OCI-LY1 (cell line): ENCODE data around the gene ZNF576.

Source experiments
- H2AFZ ChIP-seq: fragments of 200-600 bp; sonication (generic), shearing (Covaris generic); 2 replicates; pipeline ENCODE4 v1.6.0; 2014; ENCODE audit warnings: antibody characterized with exemption, mild to moderate bottlenecking, low read length
- H3F3A ChIP-seq: fragments of 200-600 bp; sonication (generic), shearing (Covaris generic); 2 replicates; pipeline ENCODE4 v1.6.0; 2014; ENCODE audit warnings: mild to moderate bottlenecking, antibody characterized with exemption, low read length, moderate library complexity; ENCODE audit not compliant: insufficient read depth
- H3K27ac ChIP-seq: fragments of 200-600 bp; sonication (generic); 2 replicates; pipeline ENCODE4 v1.5.1; 2014; ENCODE audit warnings: low read length, mixed run types, mild to moderate bottlenecking, low read depth; ENCODE audit not compliant: poor library complexity, severe bottlenecking
- H3K27me3 ChIP-seq: fragments of 200-600 bp; sonication (generic); 2 replicates; pipeline ENCODE4 v1.6.0; 2014; ENCODE audit warnings: antibody characterized with exemption, mild to moderate bottlenecking, low read length, moderate library complexity; ENCODE audit not compliant: insufficient read depth
- H3K36me3 ChIP-seq: fragments of 200-600 bp; sonication (generic); 2 replicates; pipeline ENCODE4 v1.6.1; 2014; ENCODE audit warnings: mild to moderate bottlenecking, antibody characterized with exemption, low read length, moderate library complexity, mixed read lengths; ENCODE audit not compliant: insufficient read depth
- H3K4me1 ChIP-seq: fragments of 200-600 bp; sonication (generic); 2 replicates; pipeline ENCODE4 v1.5.1; 2014; ENCODE audit warnings: mild to moderate bottlenecking, low read length, moderate library complexity; ENCODE audit not compliant: insufficient read depth, severe bottlenecking
- H3K4me2 ChIP-seq: fragments of 200-600 bp; sonication (generic), shearing (Covaris generic); 2 replicates; pipeline ENCODE4 v1.6.1; 2014; ENCODE audit warnings: low read length
- H3K4me3 ChIP-seq: fragments of 200-600 bp; sonication (generic); 2 replicates; pipeline ENCODE4 v1.5.1; 2014; ENCODE audit warnings: low read length, low read depth, mild to moderate bottlenecking, mixed read lengths; ENCODE audit not compliant: poor library complexity, severe bottlenecking
- H3K79me2 ChIP-seq: fragments of 200-600 bp; shearing (Covaris generic); 2 replicates; pipeline ENCODE4 v1.6.1; 2016; ENCODE audit warnings: mixed run types, low read length, mixed read lengths; ENCODE audit not compliant: insufficient read depth
- H3K9ac ChIP-seq: fragments of 200-600 bp; sonication (generic), shearing (Covaris generic); 2 replicates; pipeline ENCODE4 v1.6.1; 2014; ENCODE audit warnings: mild to moderate bottlenecking, low read length, mixed read lengths
- H3K9me2 ChIP-seq: fragments of 200-600 bp; sonication (generic), shearing (Covaris generic); 2 replicates; pipeline ENCODE4 v1.6.1; 2014; ENCODE audit warnings: low read depth, mild to moderate bottlenecking, low read length, mixed read lengths
- H3K9me3 ChIP-seq: fragments of 200-600 bp; shearing (Covaris generic); 2 replicates; pipeline ENCODE4 v1.6.1; 2014; ENCODE audit warnings: low read length, mixed read lengths
- H4K20me1 ChIP-seq: fragments of 200-600 bp; sonication (generic), shearing (Covaris generic); 2 replicates; pipeline ENCODE4 v1.6.0; 2016; ENCODE audit warnings: mild to moderate bottlenecking, low read length; ENCODE audit not compliant: insufficient read depth
- EZH2 ChIP-seq: fragments of 200-600 bp; sonication (generic), shearing (Covaris generic); IDR thresholded peaks from 2 replicates; pipeline ENCODE4 v1.8.0; 2017; ENCODE audit warnings: borderline replicate concordance, mixed run types, mild to moderate bottlenecking, antibody characterized with exemption, low read length, moderate library complexity, mixed read lengths
- TF ChIP-seq, protein P1 (sequence below): fragments of 200-600 bp; sonication (generic), shearing (Covaris generic); IDR thresholded peaks from 2 replicates; pipeline ENCODE4 v1.5.1; 2017; ENCODE audit warnings: mild to moderate bottlenecking, antibody characterized with exemption, low read length, moderate library complexity, mixed read lengths

Gene ZNF576

DNA sequence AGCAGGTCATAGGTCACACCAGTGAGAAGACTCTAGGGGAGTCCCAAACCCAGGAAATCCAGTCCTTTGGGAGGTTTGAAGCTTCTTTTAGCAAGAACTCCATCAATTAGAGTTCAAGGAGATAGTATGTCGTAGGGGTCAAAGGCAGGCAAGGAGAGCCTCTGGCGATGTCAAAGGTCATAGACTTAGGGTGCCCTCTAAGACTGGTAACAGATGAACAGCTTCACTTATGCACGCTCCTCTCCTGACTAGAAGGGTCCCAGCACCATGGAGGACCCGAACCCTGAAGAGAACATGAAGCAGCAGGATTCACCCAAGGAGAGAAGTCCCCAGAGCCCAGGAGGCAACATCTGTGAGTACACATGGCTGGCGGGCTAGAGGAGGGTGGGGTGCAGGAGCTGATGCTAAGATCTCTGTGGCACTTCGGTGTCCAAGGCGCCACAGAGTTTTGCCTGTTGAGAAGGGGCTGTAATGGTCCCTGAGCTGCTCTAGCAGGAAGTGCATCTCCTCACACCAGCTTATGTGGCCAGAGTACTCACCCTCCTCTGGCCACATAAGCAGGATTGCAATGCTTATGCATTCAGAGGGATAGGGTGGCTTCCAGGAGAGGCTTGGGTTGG is 557 bp downstream of the ZNF576 start:
- H3K36me3 ChIP-seq = peaks cover 39% of the 10 kb centered on the region
- H3K4me3 ChIP-seq = peak overlapping the region; percentile 94
- peak overlapping the region; percentile 77 for H3K27ac ChIP-seq
- peak overlapping the region; percentile 100 for H3K4me2 ChIP-seq
- no peaks in the 10 kb centered on the region for H3K27me3 ChIP-seq
- no peak overlapping the region for H2AFZ ChIP-seq
- H3K4me1 ChIP-seq = peaks cover 25% of the 10 kb centered on the region
- no peaks in the 10 kb centered on the region for H3K9me2 ChIP-seq
- TF ChIP-seq, protein P1, sequence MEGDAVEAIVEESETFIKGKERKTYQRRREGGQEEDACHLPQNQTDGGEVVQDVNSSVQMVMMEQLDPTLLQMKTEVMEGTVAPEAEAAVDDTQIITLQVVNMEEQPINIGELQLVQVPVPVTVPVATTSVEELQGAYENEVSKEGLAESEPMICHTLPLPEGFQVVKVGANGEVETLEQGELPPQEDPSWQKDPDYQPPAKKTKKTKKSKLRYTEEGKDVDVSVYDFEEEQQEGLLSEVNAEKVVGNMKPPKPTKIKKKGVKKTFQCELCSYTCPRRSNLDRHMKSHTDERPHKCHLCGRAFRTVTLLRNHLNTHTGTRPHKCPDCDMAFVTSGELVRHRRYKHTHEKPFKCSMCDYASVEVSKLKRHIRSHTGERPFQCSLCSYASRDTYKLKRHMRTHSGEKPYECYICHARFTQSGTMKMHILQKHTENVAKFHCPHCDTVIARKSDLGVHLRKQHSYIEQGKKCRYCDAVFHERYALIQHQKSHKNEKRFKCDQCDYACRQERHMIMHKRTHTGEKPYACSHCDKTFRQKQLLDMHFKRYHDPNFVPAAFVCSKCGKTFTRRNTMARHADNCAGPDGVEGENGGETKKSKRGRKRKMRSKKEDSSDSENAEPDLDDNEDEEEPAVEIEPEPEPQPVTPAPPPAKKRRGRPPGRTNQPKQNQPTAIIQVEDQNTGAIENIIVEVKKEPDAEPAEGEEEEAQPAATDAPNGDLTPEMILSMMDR = no peak
- no peak for TF ChIP-seq EZH2
- peaks cover 15% of the 10 kb centered on the region for H3K79me2 ChIP-seq
- no peaks in the 10 kb centered on the region for H3K9me3 ChIP-seq
- peak overlapping the region; percentile 94 for H3K9ac ChIP-seq
- H4K20me1 ChIP-seq = no peaks in the 10 kb centered on the region
- no peaks in the 10 kb centered on the region for H3F3A ChIP-seq

DNA sequence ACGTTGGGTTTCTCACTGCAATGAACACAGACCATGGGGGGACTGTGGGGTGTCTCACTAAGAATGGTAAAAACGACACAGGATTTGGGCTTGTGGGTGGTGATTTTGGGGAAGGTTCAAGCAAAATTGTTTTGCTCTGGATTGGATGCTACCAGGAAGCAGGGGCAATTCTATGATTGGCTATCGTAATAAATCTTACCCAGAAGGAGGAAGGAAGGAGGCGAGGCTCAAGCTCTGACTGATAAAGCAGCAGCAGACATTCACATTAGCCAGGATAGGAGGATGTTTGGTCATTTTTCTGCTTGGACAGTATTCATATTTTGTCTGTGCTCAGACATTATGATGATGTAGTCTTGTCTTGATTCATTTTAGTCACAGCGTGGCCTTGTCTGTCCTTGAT is 1.5 kb downstream of the ZNF576 start:
- Histone ChIP-seq H2AFZ (no peak overlapping the region), H3K27me3 (no peaks in the 10 kb centered on the region), H4K20me1 (no peaks in the 10 kb centered on the region), H3K36me3 (peaks cover 46% of the 10 kb centered on the region), H3K4me1 (peaks cover 25% of the 10 kb centered on the region), H3K4me3 (peak overlapping the region; percentile 94), H3K9me3 (no peaks in the 10 kb centered on the region), H3F3A (no peaks in the 10 kb centered on the region), H3K27ac (peak overlapping the region; percentile 77), H3K4me2 (peak overlapping the region; percentile 100), H3K9me2 (no peaks in the 10 kb centered on the region), H3K79me2 (peaks cover 15% of the 10 kb centered on the region), H3K9ac (peak overlapping the region; percentile 94; the same call in 1 of the 2 replicates)
- TF ChIP-seq, protein P1 = no peak
- TF ChIP-seq EZH2 = no peak

DNA sequence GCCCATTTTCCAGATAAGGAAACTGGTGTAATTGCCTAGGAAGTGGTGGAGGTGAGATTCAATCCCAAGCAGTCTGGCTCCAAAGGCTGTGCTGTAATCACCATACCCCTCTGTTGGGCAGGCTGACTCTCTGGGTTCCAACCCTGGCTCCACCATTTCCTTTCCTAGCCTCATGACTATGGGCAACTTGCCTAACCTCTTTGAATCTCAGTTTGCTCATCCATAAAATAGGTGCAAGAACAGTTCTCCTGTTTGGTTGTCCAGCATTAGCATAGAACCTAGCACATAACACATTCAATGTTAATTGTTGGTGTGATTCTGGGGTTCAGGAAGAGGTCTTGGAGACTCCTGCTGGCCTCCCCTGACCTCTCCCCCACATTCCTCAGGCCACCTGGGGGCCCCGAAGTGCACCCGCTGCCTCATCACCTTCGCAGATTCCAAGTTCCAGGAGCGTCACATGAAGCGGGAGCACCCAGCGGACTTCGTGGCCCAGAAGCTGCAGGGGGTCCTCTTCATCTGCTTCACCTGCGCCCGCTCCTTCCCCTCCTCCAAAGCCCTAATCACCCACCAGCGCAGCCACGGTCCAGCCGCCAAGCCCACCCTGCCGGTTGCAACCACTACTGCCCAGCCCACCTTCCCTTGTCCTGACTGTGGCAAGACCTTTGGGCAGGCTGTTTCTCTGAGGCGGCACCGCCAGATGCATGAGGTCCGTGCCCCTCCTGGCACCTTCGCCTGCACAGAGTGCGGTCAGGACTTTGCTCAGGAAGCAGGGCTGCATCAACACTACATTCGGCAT is 2.2 kb downstream of the ZNF576 start:
- Histone ChIP-seq H3K27ac (no peak overlapping the region), H4K20me1 (no peaks in the 10 kb centered on the region), H3K27me3 (no peaks in the 10 kb centered on the region), H3F3A (no peaks in the 10 kb centered on the region), H3K36me3 (peaks cover 42% of the 10 kb centered on the region), H3K4me2 (peak overlapping the region; percentile 100; the same call in 1 of the 2 replicates), H3K9me3 (no peaks in the 10 kb centered on the region), H3K9ac (peak overlapping the region; percentile 94; the same call in 1 of the 2 replicates), H3K9me2 (no peaks in the 10 kb centered on the region), H3K79me2 (peaks cover 15% of the 10 kb centered on the region), H2AFZ (no peak overlapping the region), H3K4me3 (peak overlapping the region; percentile 94), H3K4me1 (peaks cover 25% of the 10 kb centered on the region)
- TF ChIP-seq EZH2 = no peak
- TF ChIP-seq, protein P1 = no peak
